ENCODE results near the gene ENKUR.

ENKUR gene

DNA sequence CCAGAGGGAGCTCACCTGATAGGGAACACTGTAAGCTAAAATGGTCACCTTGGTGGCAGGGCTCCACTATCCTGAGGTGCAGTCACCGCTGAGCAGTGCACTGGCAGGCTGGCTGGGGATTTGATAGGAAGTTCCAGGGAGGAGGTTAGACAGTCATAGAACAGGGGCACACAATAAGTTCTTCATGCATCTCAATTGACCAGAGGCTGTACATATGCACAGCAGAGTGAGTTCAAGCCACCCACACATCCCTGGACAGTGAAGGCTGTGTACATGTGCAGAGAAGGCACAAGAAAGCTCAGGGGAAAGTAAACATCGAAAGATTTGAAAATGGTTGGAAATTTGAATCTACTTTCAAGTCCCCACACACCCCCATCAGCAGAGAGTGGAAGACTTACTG is 77.4 kb downstream of the ENKUR start:
- DNase-seq, result no peak

DNA sequence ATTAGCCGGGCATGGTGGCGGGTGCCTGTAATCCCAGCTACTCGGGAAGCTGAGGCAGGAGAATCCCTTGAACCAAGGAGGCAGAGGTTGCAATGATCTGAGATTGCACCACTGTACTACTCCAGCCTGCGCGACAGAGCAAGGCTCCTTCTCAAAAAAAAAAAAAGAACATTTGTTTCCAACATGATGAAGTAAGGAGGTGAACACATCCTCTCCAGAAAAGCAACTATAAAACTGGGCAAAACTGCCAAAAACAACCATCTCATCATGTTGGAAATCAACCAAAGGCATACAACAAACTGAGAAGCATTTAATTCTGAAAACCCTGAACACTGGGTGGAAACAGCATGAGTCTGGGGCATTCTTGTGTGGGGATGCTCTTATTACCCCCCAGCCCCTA is 77.9 kb downstream of the ENKUR start:
- DNase-seq, result no peak

DNA sequence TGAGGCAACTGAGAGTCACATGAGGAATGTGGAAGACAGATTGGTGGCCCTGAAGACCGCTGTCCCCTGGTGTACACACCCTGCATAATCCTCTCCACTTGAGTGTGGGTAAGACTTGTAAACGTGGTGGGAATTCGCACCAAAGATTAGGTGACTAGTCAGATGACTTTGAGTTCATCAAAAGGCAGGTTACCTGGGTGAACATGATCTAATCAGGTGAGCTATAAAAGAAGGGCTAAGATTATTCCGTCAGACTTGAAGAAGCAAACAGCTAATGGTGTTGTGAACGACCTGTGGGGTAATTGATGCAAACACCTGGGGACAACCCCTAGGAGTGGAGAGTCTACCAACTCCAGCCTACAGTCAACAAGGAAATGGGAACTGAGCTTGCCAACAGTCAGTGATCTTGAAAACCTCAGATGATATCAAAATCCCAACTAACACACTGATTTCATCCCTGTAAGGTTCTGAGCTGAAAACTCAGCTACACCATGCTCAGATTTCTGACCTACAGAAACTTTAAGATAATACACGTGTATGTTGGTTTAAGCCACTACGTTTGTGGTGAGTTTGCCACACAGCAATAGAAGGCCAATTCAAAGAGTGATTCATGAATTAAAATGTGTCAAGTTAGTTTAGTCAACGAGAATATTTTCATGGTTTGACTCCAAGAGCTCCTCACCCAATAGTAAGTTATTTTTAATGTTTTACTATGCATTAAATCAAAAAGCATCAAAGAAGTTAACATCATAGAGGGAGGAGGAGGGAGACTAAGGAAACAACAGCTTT is 80.3 kb downstream of the ENKUR start:
- DNase-seq, result peak; percentile 26

Data from inflammatory macrophage treated with lipopolysaccharide for 4 hours (primary cell).